Effector memory CD8-positive, alpha-beta T cell (primary cell): ENCODE results near the gene DENND2A.
"Not testable (repeated sequence)": the region's sequence is repeated elsewhere in the genome, so short reads cannot be mapped to it uniquely, and the experiment has no call there.

ENCODE experiments used
- ATAC-seq: fragments of 150-1000 bp; cut with Tn5 transposase; replicated peaks from 2 replicates; pipeline ENCODE4 v1.10.0; 2021; ENCODE audit warnings: mild to moderate bottlenecking, moderate library complexity
- DNase-seq, 3 experiments: peaks; one replicate each; pipeline ENCODE4 v3.0.0; 2021
- H3K27ac Mint-ChIP-seq, 2 donors: one replicate each; pipeline ENCODE4 v1.8.0; 2022; ENCODE audit warnings: mild to moderate bottlenecking in 2 of 2, mixed read lengths in 2 of 2, moderate library complexity in 2 of 2
- H3K27me3 Mint-ChIP-seq, 2 donors: one replicate each; pipeline ENCODE4 v1.8.0; 2022; ENCODE audit warnings: mixed read lengths in 2 of 2
- H3K36me3 Mint-ChIP-seq: one replicate; pipeline ENCODE4 v1.8.0; 2022; ENCODE audit warnings: mild to moderate bottlenecking, moderate library complexity, mixed read lengths; ENCODE audit not compliant: insufficient read depth
- H3K4me1 Mint-ChIP-seq, 2 donors: one replicate each; pipeline ENCODE4 v1.8.0; 2022; ENCODE audit warnings: low read depth in 2 of 2, mixed read lengths in 2 of 2
- H3K4me3 Mint-ChIP-seq, 2 donors: one replicate each; pipeline ENCODE4 v1.8.0; 2022; ENCODE audit warnings: mild to moderate bottlenecking in 2 of 2, mixed read lengths in 2 of 2, moderate library complexity in 2 of 2
- H3K9me3 Mint-ChIP-seq, 2 donors: one replicate each; pipeline ENCODE4 v1.8.0; 2022; ENCODE audit warnings: mixed read lengths in 2 of 2

The DENND2A gene

DNA sequence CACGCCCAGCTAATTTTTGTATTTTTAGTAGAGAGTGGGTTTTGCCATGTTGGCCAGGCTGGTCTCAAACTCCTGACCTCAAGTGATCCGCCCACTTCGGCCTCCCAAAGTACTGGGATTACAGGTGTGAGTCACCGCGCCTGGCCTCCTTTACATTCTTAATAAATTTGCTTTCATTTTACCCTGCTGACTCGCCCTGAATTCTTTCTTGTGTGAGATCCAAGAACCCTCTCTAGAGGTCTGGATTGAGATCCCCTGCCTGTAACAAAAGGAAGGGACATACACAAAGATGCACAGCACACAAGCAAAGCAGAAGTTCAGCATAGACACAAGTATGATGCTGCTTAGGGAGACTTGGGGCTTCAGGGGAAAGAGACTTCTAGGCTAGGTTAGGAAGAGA is 74.4 kb downstream of the DENND2A start:
- H3K27me3 Mint-ChIP-seq: peaks cover 12 to 22% of the 10 kb centered on the region in 2 donors
- H3K9me3 Mint-ChIP-seq, ATAC-seq, DNase-seq, H3K27ac Mint-ChIP-seq, H3K4me3 Mint-ChIP-seq, H3K36me3 Mint-ChIP-seq, H3K4me1 Mint-ChIP-seq: not testable (repeated sequence)

DNA sequence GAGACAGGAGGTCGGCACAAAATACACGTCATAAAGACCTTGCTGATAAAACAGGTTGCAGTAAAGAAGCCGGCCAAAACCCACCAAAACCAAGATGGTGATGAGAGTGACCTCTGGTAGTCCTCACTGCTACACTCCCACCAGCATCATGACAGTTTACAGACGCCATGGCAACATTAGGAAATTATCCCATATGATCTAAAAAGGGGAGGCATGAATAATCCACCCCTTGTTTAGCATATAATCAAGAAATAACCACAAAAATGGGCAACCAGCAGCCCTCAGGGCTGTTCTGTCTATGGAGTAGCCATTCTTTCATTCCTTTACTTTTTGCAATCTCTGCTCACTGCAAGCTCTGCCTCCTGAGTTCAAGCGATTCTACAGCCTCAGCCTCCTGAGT is 74.9 kb downstream of the DENND2A start:
- ATAC-seq, H3K27ac Mint-ChIP-seq, H3K4me1 Mint-ChIP-seq, H3K4me3 Mint-ChIP-seq, H3K9me3 Mint-ChIP-seq, H3K36me3 Mint-ChIP-seq, DNase-seq: not testable (repeated sequence)
- peaks cover 12 to 22% of the 10 kb centered on the region in 2 donors for H3K27me3 Mint-ChIP-seq

DNA sequence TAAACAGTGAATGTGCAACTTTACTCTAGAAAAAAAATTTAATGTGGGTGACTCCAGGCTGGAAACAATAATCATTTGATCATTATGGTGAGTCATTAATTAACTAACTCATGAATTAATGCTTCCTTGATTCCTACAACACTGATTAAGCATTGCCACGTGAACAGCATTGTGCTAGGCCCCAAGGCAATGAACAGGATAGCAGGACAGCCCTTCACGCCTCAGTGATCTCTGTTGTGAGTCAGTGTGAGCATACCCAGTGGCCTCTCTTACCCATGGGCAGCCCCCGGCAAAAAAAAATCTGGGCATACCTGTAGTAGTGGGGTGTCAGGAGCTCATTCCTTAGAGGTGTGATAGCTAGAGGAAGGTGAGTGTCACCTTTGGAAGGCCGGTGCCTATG is 76.0 kb downstream of the DENND2A start:
- Mint-ChIP-seq H3K27me3 (peaks cover 23 to 27% of the 10 kb centered on the region in 2 donors), H3K4me3 (no peak overlapping the region), H3K4me1 (no peaks in the 10 kb centered on the region), H3K27ac (no peak overlapping the region), H3K36me3 (no peaks in the 10 kb centered on the region), H3K9me3 (no peaks in the 10 kb centered on the region)
- DNase-seq: no peak
- no peak for ATAC-seq

DNA sequence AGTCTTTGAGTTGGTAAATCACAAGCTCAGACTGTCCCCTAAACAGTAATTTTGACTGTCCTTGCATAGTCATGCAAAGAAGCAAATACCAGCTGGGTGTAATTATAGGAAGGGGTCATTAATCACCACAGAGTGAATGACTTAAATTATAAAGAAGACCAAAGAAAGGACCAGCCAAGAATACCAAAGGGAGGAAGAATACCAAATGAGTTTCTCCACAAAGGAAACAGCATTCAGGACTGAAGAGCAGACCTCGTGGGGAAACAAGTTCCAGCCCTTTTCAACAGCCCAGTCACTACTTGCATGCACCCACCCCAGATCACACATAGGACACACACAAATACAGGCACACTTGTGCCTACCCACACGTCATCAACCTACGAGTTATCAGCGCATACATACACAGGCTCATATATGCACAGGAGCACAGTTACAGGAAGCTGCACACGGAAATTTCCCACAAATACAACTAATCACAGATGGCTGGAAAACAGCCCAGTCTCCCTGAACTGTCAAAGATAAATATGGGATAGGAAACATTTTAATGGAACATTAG is 77.6 kb downstream of the DENND2A start:
- ATAC-seq: no peak
- Mint-ChIP-seq H3K9me3 (no peaks in the 10 kb centered on the region), H3K36me3 (no peaks in the 10 kb centered on the region), H3K4me3 (no peak overlapping the region), H3K27me3 (peaks cover 28 to 29% of the 10 kb centered on the region in 2 donors), H3K27ac (no peak overlapping the region), H3K4me1 (no peaks in the 10 kb centered on the region)
- DNase-seq: no peak

DNA sequence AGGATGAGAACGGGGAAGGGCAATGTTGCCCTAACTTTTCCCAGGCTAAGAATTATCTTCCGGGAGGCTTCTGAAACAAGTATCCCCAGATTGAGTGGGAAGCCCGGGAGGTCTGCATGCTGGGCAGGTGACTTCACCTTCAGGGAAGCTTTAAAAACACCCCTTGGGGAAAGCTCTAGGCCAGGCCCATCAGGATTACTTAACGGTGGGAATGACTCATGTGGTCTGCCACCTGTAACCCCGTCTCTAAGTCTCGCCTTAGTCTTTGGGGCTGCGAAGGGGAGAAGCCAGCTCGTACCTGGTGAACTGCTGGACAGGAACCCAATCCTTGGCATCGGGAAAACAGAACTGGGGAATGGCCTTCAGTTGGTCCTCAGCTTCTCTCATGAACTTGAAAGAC is 81.2 kb downstream of the DENND2A start:
- Mint-ChIP-seq H3K36me3 (no peaks in the 10 kb centered on the region), H3K9me3 (no peaks in the 10 kb centered on the region), H3K27me3 (peaks cover 22 to 40% of the 10 kb centered on the region in 2 donors), H3K27ac (no peak overlapping the region), H3K4me1 (no peaks in the 10 kb centered on the region), H3K4me3 (no peak overlapping the region)
- DNase-seq (no peak), ATAC-seq (no peak)

DNA sequence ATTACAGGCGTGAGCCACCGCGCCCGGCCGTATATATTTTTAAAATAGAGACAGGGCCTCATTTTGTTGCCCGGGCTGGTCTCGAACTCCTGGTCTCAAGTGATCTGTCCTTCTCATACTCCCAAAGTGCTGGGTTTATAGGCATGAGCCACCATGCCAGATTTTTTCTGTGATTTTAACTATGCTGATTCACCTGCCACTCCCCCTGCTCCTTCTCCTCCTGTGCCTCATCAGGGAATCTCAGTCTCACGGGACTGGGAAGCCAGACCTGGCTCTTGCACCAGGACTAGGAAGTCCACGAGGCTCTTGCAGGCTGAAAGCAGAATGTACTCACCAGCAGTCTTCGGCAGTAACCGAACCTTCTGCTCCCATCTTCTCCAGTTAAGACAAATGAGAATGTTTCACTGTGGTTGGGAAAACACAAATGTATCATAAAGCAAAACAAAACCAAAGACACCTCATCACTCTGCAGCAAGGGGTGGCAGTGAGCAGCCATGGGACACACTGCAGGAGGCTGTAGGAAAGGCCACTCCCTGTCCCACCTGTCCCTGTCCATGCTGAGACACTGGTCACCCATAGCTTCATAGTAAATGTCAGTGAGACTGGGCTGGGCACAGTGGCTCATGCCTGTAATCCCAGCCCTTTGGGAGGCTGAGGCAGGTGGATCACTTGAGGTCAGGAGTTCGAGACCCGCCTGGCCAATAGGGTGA is 82.6 kb downstream of the DENND2A start:
- no peak overlapping the region for H3K4me3 Mint-ChIP-seq
- H3K27ac Mint-ChIP-seq: no peak overlapping the region
- H3K27me3 Mint-ChIP-seq: peaks cover 17 to 40% of the 10 kb centered on the region in 2 donors
- DNase-seq: no peak
- H3K4me1 Mint-ChIP-seq: no peaks in the 10 kb centered on the region
- no peak for ATAC-seq
- H3K36me3 Mint-ChIP-seq: no peaks in the 10 kb centered on the region
- H3K9me3 Mint-ChIP-seq: no peaks in the 10 kb centered on the region

DNA sequence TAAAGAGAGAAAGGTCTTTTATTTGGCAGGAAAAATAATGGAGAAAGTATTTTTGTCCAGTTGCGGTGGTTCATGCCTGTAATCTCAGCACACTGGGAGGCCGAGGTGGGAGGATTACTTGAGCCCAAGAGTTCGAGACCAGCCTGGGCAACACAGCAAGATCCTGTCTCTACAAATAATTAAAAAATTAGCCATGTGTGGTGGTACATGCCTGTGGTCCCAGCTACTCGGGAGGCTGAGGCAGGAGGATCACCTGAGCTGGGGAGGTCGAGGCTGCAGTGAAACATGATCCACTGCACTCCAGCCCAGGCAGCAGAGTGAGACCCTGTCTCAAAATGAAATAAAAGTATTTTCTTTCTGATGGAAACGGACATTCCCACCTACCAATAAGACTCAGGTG is 83.5 kb downstream of the DENND2A start:
- ATAC-seq: no peak
- Mint-ChIP-seq H3K27ac (no peak overlapping the region), H3K36me3 (no peaks in the 10 kb centered on the region), H3K4me3 (no peak overlapping the region), H3K4me1 (no peaks in the 10 kb centered on the region), H3K27me3 (peaks cover 12 to 40% of the 10 kb centered on the region in 2 donors), H3K9me3 (no peaks in the 10 kb centered on the region)
- no peak for DNase-seq

DNA sequence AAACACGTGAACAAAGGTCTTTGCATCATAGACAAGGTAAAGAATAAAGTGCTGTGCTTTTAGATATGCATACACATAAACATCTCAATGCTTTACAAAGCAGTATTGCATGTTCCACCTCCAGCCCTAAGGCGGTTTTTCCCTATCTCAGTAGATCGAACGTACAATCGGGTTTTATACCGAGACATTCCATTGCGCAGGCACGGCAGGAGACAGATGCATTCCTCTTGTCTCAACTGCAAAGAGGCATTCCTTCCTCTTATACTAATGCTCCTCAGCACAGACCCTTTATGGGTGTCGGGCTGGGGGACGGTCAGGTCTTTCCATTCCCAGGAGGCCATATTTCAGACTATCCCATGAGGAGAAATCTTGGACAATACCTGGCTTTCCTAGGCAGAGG is 87.4 kb downstream of the DENND2A start:
- not testable (repeated sequence) for H3K27ac Mint-ChIP-seq, H3K9me3 Mint-ChIP-seq, H3K36me3 Mint-ChIP-seq, H3K4me1 Mint-ChIP-seq, H3K4me3 Mint-ChIP-seq, ATAC-seq, DNase-seq
- peaks cover 0 to 15% of the 10 kb centered on the region in 2 donors for H3K27me3 Mint-ChIP-seq

DNA sequence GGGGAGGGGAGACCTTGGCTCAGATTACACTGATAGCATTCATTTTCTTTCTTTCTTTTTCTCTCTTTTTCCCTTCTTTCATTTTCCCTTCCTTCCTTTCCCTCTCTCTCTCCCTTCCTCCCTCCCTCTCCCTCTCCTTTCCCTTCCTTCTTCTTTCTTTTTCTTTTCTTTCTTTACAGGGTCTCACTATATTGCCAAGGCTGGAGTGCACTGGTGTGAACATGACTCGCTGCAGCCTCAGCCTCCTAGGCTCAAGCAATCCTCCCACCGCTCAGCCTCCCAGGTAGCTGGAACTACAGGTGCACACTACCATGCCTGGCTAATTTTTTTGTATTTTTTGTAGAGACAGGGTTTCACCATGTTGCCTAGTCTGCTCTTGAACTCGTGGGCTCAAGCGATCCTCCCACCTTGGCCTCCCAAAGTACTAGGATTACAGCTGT is 88.4 kb downstream of the DENND2A start:
- Mint-ChIP-seq H3K4me1 (no peaks in the 10 kb centered on the region), H3K36me3 (no peaks in the 10 kb centered on the region), H3K27ac (peak overlapping the region in 1 of 2 donors; percentile 55), H3K27me3 (peaks cover 0 to 8% of the 10 kb centered on the region in 2 donors), H3K4me3 (no peak overlapping the region), H3K9me3 (no peaks in the 10 kb centered on the region)
- DNase-seq (no peak), ATAC-seq (no peak)

DNA sequence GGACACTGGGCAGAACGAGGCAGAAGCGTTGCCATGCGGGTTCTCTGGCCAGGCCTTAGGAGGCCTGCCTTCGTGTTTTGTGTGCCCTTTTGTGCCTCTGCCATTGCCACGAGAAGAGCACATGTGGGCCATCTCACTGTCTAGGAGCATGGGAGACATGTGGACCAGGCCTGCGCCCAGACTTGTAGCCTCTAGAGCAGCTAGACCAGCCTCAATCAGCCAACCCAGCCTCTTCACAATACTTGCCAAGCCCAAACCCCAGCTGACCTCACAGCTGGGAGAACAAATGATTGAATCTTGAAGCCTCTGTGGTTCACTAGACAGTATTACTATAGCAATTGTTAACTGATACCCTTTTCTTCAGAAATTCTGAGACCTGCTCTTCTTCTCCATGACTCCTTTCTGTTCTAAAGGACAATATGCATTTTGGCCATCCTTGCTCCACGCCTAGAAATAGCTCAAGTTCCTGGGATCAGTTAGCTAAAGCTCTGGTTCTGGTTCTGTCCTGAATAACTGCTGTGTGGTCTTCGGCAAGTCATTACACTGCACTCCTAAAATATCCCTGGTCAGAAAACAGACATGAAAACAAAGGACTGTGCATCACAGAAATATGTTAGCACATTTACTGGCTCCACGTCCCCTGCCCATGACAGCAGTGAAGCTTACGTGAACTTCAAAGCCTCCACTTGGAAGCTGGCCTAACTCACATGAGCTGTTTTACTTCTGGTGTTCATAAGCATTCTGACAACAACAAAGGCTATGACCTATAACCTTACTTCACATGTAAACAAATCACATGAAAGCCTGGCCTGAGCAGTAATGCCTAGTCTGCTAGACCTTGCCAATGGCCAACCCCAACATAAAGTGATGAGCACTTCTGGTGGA is 89.0 kb downstream of the DENND2A start:
- ATAC-seq (no peak), DNase-seq (no peak)
- Mint-ChIP-seq H3K27ac (peak overlapping the region in 1 of 2 donors; percentile 55), H3K4me1 (no peaks in the 10 kb centered on the region), H3K36me3 (no peaks in the 10 kb centered on the region), H3K27me3 (peaks cover 0 to 8% of the 10 kb centered on the region in 2 donors), H3K9me3 (no peaks in the 10 kb centered on the region), H3K4me3 (no peak overlapping the region)

DNA sequence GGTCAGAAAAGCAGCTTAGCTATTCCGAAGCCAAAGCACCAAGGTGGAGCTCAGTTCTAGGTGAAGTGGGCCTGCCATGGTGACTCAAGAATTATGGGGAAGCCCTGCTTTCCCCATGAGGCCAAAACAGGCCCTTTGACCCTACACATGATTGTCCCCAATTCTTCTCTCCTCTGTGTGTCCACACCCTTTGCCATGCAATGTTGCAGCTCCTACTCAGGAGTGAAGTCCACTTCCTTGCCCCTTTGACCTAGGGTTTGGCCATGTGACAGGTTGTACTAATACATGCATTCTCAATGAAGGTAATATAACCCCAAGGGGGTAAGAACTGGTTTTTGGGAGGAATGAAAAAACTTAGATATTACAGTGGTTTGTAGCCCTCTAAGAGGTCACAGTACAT is 93.7 kb downstream of the DENND2A start:
- Mint-ChIP-seq H3K27ac (no peak overlapping the region), H3K9me3 (no peaks in the 10 kb centered on the region), H3K27me3 (peaks cover 16 to 29% of the 10 kb centered on the region in 2 donors), H3K4me1 (peaks cover 1 to 3% of the 10 kb centered on the region in 2 donors), H3K36me3 (peaks cover 3% of the 10 kb centered on the region), H3K4me3 (no peak overlapping the region)
- ATAC-seq (no peak), DNase-seq (no peak)

DNA sequence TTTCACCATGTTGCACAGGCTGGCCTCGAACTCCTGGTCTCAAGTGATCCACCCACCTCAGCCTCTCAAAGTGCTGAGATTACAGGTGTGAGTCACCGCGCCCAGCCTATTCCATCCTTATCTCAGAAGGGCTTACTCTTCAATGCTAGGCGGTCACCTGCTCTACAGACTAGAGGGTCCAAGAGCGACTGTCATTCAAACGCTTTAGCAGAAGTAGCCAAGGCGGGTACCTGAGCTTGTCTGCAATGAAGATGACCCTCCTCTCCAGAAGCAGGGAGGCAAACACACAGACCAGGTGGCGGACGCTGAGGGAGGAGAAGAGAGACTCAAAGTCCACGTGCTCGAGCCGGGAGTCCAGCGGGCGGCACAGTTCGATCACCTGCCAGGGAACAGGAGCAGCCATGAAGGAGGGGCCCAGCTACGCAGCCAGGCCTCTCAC is 96.2 kb downstream of the DENND2A start:
- DNase-seq (no peak), ATAC-seq (no peak)
- peaks cover 4 to 7% of the 10 kb centered on the region in 2 donors for H3K4me1 Mint-ChIP-seq
- peaks cover 3% of the 10 kb centered on the region for H3K36me3 Mint-ChIP-seq
- H3K4me3 Mint-ChIP-seq: no peak overlapping the region
- H3K27ac Mint-ChIP-seq: no peak overlapping the region
- H3K27me3 Mint-ChIP-seq: peaks cover 26 to 51% of the 10 kb centered on the region in 2 donors
- H3K9me3 Mint-ChIP-seq: no peaks in the 10 kb centered on the region

DNA sequence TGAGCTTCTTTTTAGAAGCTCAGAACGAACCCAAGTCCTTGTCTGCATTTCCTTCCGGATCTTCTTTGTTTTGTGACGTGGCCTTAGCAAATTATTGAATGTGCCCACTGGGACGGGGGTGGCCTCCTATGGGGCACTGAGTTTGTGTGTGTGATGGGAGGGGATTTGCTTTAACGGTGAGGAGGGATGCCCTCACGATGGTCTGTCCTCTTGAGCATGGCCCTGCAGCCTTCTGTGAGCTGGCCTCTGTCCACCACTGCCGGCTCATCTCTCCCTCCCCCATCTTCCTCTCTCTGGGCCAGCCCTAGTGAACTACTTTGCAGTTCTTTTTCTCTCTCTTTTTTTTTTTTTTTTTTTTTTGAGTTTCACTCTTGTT is 98.4 kb downstream of the DENND2A start:
- no peak for ATAC-seq

More for the DNA sequence above, 98.4 kb downstream of the DENND2A start:
- Mint-ChIP-seq H3K4me1 (peaks cover 4 to 7% of the 10 kb centered on the region in 2 donors), H3K27me3 (peaks cover 32 to 58% of the 10 kb centered on the region in 2 donors), H3K27ac (no peak overlapping the region), H3K36me3 (peaks cover 3% of the 10 kb centered on the region), H3K9me3 (no peaks in the 10 kb centered on the region), H3K4me3 (no peak overlapping the region)
- no peak for DNase-seq
